Stimulated activated CD8-positive, alpha-beta memory T cell treated with anti-CD3 and anti-CD28 coated beads, Interleukin-12 subunit alpha, Interleukin-12 subunit beta, amount 100 ng/mL, for 1 hour (primary cell): ENCODE data around the gene GAS7.
"Not testable (repeated sequence)": the region's sequence is repeated elsewhere in the genome, so short reads cannot be mapped to it uniquely, and the experiment has no call there.

Source experiments
- DNase-seq: peaks from one replicate; pipeline ENCODE4 v3.0.0-alpha.2; 2020; ENCODE audit warnings: low read depth

Gene GAS7

GRCh38 chr17:10111907-10112452, 86.4 kb downstream of the GAS7 start:
- no peak for DNase-seq

- DNase-seq, result no peak
Measured at GRCh38 chr17:10109146-10109545, 89.3 kb downstream of the GAS7 start.

GRCh38 chr17:10107316-10108165, 90.9 kb downstream of the GAS7 start:
- no peak for DNase-seq

- no peak for DNase-seq
Measured at GRCh38 chr17:10106067-10106466, 92.3 kb downstream of the GAS7 start.

- no peak for DNase-seq
Measured at GRCh38 chr17:10105513-10106001, 92.8 kb downstream of the GAS7 start.

GRCh38 chr17:10103712-10104111, 94.7 kb downstream of the GAS7 start:
- no peak for DNase-seq

- no peak for DNase-seq
Measured at GRCh38 chr17:10102817-10103216, 95.6 kb downstream of the GAS7 start.

GRCh38 chr17:10099051-10099571, 99.3 kb downstream of the GAS7 start:
- DNase-seq, result no peak

GRCh38 chr17:10096596-10096995, 101.8 kb downstream of the GAS7 start:
- DNase-seq, result no peak

- not testable (repeated sequence) for DNase-seq
Measured at GRCh38 chr17:10095295-10095694, 103.1 kb downstream of the GAS7 start.

GRCh38 chr17:10094797-10095196, 103.6 kb downstream of the GAS7 start:
- no peak for DNase-seq

- no peak for DNase-seq
Measured at GRCh38 chr17:10092595-10092994, 105.8 kb downstream of the GAS7 start.

GRCh38 chr17:10091046-10091445, 107.4 kb downstream of the GAS7 start:
- no peak for DNase-seq

GRCh38 chr17:10089196-10089804, 109.1 kb downstream of the GAS7 start:
- no peak for DNase-seq

GRCh38 chr17:10088444-10088843, 110.0 kb downstream of the GAS7 start:
- no peak for DNase-seq

- DNase-seq, result no peak
Measured at GRCh38 chr17:10087355-10087754, 111.1 kb downstream of the GAS7 start.

- DNase-seq, result no peak
Measured at GRCh38 chr17:10083864-10084263, 114.5 kb downstream of the GAS7 start.

GRCh38 chr17:10082795-10083194, 115.6 kb downstream of the GAS7 start:
- no peak for DNase-seq

- no peak for DNase-seq
Measured at GRCh38 chr17:10081571-10082169, 116.7 kb downstream of the GAS7 start.

- DNase-seq, result no peak
Measured at GRCh38 chr17:10077561-10078299, 120.7 kb downstream of the GAS7 start.

GRCh38 chr17:10075919-10076318, 122.5 kb downstream of the GAS7 start:
- DNase-seq, result no peak

GRCh38 chr17:10073941-10074340, 124.5 kb downstream of the GAS7 start:
- no peak for DNase-seq
